ENCODE data around the gene WDR81.

DNA sequence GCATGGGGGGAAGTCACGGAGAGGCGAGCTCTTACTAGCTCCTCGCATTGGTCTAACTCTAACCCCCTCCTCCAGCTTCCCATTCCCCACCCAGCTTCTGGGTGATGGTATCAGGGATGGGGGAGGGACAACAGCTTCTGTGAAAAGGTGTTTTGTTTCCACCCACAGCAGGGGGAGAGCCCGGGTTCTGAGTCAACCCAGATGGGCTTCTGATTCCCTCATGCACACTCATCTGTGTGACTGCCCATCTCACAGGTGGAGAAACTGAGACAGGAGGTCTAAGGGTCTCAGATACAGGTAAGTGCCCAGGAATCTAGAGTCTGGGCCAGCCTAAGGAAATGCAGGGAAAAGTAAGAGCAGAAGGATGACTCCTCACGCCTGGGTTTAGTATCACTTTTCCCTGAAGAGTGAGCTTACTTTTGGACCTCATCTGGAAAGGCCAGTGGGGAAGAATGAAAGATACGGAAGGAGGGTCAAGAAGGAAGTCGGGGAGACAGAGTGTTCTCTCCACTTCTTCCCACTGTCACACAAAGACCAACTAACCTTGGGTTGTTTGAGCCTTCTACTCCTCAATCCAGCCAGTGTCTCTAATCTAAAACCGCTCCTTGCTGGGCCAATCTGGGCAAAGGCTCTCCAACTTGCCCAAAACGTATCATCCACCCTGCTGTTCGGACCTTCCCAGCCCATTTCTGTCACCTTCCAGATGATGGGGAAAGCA, 11.2 kb upstream of the WDR81 start:
- TF ChIP-seq ZNF24 (IDR thresholded peaks at IDR 0.05) (no peak), TARDBP (IDR thresholded peaks at IDR 0.05; ENCODE audit: borderline replicate concordance) (no peak), SIN3A (IDR thresholded peaks at IDR 0.05; ENCODE audit: low read depth, low read length) (no peak), HDGF (IDR thresholded peaks at IDR 0.05) (no peak), SMAD5 (IDR thresholded peaks at IDR 0.05; ENCODE audit: low read depth) (no peak), CBX3 (IDR thresholded peaks at IDR 0.05; ENCODE audit: borderline replicate concordance, low read depth) (no peak), NFYA (IDR thresholded peaks at IDR 0.05; ENCODE audit: borderline replicate concordance, low read depth, low read length) (no peak), YY1 (IDR thresholded peaks at IDR 0.05; ENCODE audit: low read depth, low read length) (no peak), RCOR1 (conservative IDR thresholded peaks at IDR 0.05; ENCODE audit: low read depth, low read length) (no peak)
- TF ChIP-seq, protein P1, sequence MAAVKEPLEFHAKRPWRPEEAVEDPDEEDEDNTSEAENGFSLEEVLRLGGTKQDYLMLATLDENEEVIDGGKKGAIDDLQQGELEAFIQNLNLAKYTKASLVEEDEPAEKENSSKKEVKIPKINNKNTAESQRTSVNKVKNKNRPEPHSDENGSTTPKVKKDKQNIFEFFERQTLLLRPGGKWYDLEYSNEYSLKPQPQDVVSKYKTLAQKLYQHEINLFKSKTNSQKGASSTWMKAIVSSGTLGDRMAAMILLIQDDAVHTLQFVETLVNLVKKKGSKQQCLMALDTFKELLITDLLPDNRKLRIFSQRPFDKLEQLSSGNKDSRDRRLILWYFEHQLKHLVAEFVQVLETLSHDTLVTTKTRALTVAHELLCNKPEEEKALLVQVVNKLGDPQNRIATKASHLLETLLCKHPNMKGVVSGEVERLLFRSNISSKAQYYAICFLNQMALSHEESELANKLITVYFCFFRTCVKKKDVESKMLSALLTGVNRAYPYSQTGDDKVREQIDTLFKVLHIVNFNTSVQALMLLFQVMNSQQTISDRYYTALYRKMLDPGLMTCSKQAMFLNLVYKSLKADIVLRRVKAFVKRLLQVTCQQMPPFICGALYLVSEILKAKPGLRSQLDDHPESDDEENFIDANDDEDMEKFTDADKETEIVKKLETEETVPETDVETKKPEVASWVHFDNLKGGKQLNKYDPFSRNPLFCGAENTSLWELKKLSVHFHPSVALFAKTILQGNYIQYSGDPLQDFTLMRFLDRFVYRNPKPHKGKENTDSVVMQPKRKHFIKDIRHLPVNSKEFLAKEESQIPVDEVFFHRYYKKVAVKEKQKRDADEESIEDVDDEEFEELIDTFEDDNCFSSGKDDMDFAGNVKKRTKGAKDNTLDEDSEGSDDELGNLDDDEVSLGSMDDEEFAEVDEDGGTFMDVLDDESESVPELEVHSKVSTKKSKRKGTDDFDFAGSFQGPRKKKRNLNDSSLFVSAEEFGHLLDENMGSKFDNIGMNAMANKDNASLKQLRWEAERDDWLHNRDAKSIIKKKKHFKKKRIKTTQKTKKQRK (IDR thresholded peaks at IDR 0.05; ENCODE audit: low read depth, low read length) = no peak
- TF ChIP-seq, protein P2, sequence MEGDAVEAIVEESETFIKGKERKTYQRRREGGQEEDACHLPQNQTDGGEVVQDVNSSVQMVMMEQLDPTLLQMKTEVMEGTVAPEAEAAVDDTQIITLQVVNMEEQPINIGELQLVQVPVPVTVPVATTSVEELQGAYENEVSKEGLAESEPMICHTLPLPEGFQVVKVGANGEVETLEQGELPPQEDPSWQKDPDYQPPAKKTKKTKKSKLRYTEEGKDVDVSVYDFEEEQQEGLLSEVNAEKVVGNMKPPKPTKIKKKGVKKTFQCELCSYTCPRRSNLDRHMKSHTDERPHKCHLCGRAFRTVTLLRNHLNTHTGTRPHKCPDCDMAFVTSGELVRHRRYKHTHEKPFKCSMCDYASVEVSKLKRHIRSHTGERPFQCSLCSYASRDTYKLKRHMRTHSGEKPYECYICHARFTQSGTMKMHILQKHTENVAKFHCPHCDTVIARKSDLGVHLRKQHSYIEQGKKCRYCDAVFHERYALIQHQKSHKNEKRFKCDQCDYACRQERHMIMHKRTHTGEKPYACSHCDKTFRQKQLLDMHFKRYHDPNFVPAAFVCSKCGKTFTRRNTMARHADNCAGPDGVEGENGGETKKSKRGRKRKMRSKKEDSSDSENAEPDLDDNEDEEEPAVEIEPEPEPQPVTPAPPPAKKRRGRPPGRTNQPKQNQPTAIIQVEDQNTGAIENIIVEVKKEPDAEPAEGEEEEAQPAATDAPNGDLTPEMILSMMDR (IDR thresholded peaks at IDR 0.05 in 2 of 3, conservative IDR thresholded peaks at IDR 0.05 in 1 of 3; ENCODE audit: control insufficient read depth in 2 of 3, extremely low read depth in 1 of 3, insufficient read depth in 1 of 3, low read depth in 3 of 3, low read length in 3 of 3) = no peak
- TF ChIP-seq, protein P3, sequence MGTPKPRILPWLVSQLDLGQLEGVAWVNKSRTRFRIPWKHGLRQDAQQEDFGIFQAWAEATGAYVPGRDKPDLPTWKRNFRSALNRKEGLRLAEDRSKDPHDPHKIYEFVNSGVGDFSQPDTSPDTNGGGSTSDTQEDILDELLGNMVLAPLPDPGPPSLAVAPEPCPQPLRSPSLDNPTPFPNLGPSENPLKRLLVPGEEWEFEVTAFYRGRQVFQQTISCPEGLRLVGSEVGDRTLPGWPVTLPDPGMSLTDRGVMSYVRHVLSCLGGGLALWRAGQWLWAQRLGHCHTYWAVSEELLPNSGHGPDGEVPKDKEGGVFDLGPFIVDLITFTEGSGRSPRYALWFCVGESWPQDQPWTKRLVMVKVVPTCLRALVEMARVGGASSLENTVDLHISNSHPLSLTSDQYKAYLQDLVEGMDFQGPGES (IDR thresholded peaks at IDR 0.05) = no peak

Measured in GM12878 (cell line).